Upper lobe of right lung (tissue), 1 donor: Measurements from ENCODE around the gene SLC29A2. TPM values are rescaled to one million over a fixed set of nuclear protein-coding genes. Genes with fewer than 3 reads are reported as not detected.
A peak's percentile ranks its signal among the peaks of the same experiment; 100 is the strongest.
"Not testable (repeated sequence)": the region's sequence is repeated elsewhere in the genome, so short reads cannot be mapped to it uniquely, and the experiment has no call there.

Experiments used
- ATAC-seq: fragments of 200-7000 bp; cut with Tn5 transposase; one replicate; pipeline ENCODE4 v1.9.1; 2020; ENCODE audit warnings: mild to moderate bottlenecking, moderate library complexity
- DNase-seq: peaks from one replicate; pipeline ENCODE4 v3.0.0-alpha.2; 2020
- H3K27ac ChIP-seq: fragments of 200-600 bp; one replicate; pipeline ENCODE4 v1.8.0; 2022
- H3K27me3 ChIP-seq: fragments of 200-600 bp; one replicate; pipeline ENCODE4 v1.8.0; 2022; ENCODE audit warnings: mild to moderate bottlenecking
- H3K36me3 ChIP-seq: fragments of 200-600 bp; one replicate; pipeline ENCODE4 v1.8.0; 2022
- H3K4me1 ChIP-seq: fragments of 200-600 bp; one replicate; pipeline ENCODE4 v1.8.0; 2022
- H3K4me3 ChIP-seq: fragments of 200-600 bp; one replicate; pipeline ENCODE4 v1.8.0; 2022; ENCODE audit warnings: mild to moderate bottlenecking
- H3K9me3 ChIP-seq: fragments of 200-600 bp; one replicate; pipeline ENCODE4 v1.8.0; 2022
- CTCF ChIP-seq: fragments of 200-600 bp; IDR thresholded peaks from one replicate; pipeline ENCODE4 v1.8.0; 2022; ENCODE audit warnings: antibody characterized with exemption
- intact Hi-C: fragments of 100-400 bp; cut with DNase I; formaldehyde crosslinking; loops from one replicate; pipeline ENCODE4 v1.11.0; 2022
- total RNA-seq: library from RNA; stranded (reverse); fragmentation: NEBNext Ultra II Directional; extraction: Animal tissue kit (Norgen Biotek cat#: 25700); gene quantifications from one replicate; pipeline ENCODE4 v1.2.1, GENCODE V29; 2021
- donor health status: DM: no; HTN: yes; CAD: no; lungs with severe emphysema.

The SLC29A2 gene
- total RNA-seq, 1 donor from 2014 or later, result 14.2 TPM

GRCh38 chr11:66322732-66323427 lies 48.7 kb downstream of the SLC29A2 start:
- Histone ChIP-seq H3K36me3 (no peaks in the 10 kb centered on the region), H3K9me3 (no peaks in the 10 kb centered on the region), H3K4me1 (peaks cover 20% of the 10 kb centered on the region), H3K27me3 (no peaks in the 10 kb centered on the region), H3K27ac (no peak overlapping the region), H3K4me3 (no peak overlapping the region)
- ATAC-seq (no peak), DNase-seq (no peak)
- no peak for TF ChIP-seq CTCF
- intact Hi-C loops, result no loop called here

GRCh38 chr11:66321606-66322005 lies 50.0 kb downstream of the SLC29A2 start:
- no peak for ATAC-seq
- TF ChIP-seq CTCF, result no peak
- DNase-seq, result no peak
- Histone ChIP-seq H3K4me1 (peaks cover 21% of the 10 kb centered on the region), H3K9me3 (no peaks in the 10 kb centered on the region), H3K27ac (no peak overlapping the region), H3K27me3 (no peaks in the 10 kb centered on the region), H3K36me3 (no peaks in the 10 kb centered on the region), H3K4me3 (no peak overlapping the region)
- intact Hi-C loops, result no loop called here

DNA sequence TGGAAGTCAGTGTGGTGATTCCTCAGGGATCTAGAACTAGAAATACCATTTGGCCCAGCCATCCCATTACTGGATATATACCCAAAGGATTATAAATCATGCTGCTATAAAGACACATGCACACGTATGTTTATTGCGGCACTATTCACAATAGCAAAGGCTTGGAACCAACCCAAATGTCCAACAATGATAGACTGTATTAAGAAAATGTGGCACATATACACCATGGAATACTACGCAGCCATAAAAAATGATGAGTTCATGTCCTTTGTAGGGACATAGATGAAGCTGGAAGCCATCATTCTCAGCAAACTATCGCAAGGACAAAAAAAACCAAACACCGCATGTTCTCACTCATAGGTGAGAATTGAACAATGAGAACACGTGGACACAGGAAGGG lies 50.8 kb downstream of the SLC29A2 start:
- H3K27me3 ChIP-seq, intact Hi-C loops, DNase-seq, H3K4me3 ChIP-seq, H3K27ac ChIP-seq, H3K9me3 ChIP-seq, H3K36me3 ChIP-seq, ATAC-seq: not testable (repeated sequence)
- peaks cover 23% of the 10 kb centered on the region for H3K4me1 ChIP-seq

- H3K9me3 ChIP-seq, H3K4me3 ChIP-seq, H3K27me3 ChIP-seq, H3K36me3 ChIP-seq, DNase-seq, H3K27ac ChIP-seq, ATAC-seq, intact Hi-C loops: not testable (repeated sequence)
- peaks cover 23% of the 10 kb centered on the region for H3K4me1 ChIP-seq
Measured at GRCh38 chr11:66320289-66320688, 51.3 kb downstream of the SLC29A2 start.

DNA sequence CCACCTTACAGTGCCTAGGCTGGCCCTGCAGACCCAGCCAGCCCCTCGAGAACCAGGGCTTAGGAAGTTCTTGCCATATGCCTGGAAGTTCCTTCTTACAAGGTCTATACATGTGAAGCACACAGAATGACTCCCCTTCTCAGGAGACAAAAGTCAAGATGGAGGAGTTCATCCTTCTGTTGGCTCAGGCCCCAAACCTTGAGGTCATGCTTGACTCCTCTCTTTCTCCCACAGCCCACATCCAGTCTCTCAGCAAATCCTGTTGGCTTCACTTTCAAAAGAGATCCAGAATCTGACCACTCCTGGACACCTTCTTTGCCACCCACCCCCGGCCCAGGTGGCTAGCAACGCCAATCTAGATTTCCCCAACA lies 53.0 kb downstream of the SLC29A2 start:
- Histone ChIP-seq H3K4me1 (peaks cover 23% of the 10 kb centered on the region), H3K9me3 (no peaks in the 10 kb centered on the region), H3K27me3 (no peaks in the 10 kb centered on the region), H3K36me3 (no peaks in the 10 kb centered on the region), H3K27ac (peak overlapping the region; percentile 73), H3K4me3 (no peak overlapping the region)
- ATAC-seq, result no peak
- TF ChIP-seq CTCF, result no peak
- intact Hi-C loops, result loop anchor here (10.0 kb wide), 1 partner anchor 66 kb away; no protein-coding TSS in a partner anchor
- no peak for DNase-seq

- ATAC-seq (peak; percentile 52), DNase-seq (peak; percentile 70)
- Histone ChIP-seq H3K4me3 (no peak overlapping the region), H3K9me3 (no peaks in the 10 kb centered on the region), H3K27me3 (no peaks in the 10 kb centered on the region), H3K27ac (peak overlapping the region; percentile 73), H3K4me1 (peaks cover 29% of the 10 kb centered on the region), H3K36me3 (no peaks in the 10 kb centered on the region)
- no peak for TF ChIP-seq CTCF
- intact Hi-C loops, result loop anchor here (10.0 kb wide), 1 partner anchor 67 kb away; no protein-coding TSS in a partner anchor
Measured at GRCh38 chr11:66317723-66318599, 53.6 kb downstream of the SLC29A2 start.
